BJ (cell line): ENCODE measurements around the gene SF3A1. TPM values are rescaled to one million over a fixed set of nuclear protein-coding genes. Genes with fewer than 3 reads are reported as not detected.

Source experiments
- CTCF ChIA-PET: fragments of 350-600 bp; formaldehyde crosslinking; extraction: SDS; loops from one replicate; lab custom pipeline; 2021; ENCODE audit warnings: antibody characterized with exemption, inconsistent platforms; lab: Yijun Ruan, JAX
- POLR2A ChIA-PET: fragments of 300-600 bp; sonication (Branson Sonifier 250); formaldehyde crosslinking; extraction: SDS; loops from one replicate; lab custom pipeline; 2021; ENCODE audit warnings: antibody characterized with exemption; lab: Charles Lee
- DNase-seq: peaks from one replicate; pipeline ENCODE4 v3.0.0-alpha.2; 2011; ENCODE audit warnings: low read depth
- H3K27me3 ChIP-seq: 2 replicates; pipeline ENCODE4 v1.6.0; 2011; ENCODE audit warnings: low read length; ENCODE audit not compliant: control insufficient read depth, insufficient read depth
- H3K36me3 ChIP-seq: 2 replicates; pipeline ENCODE4 v1.5.1; 2011; ENCODE audit warnings: low read length; ENCODE audit not compliant: control insufficient read depth, insufficient read depth
- H3K4me3 ChIP-seq: 2 replicates; pipeline ENCODE4 v1.5.1; 2011; ENCODE audit warnings: low read depth, mild to moderate bottlenecking, control low read depth, low read length
- CTCF ChIP-seq: IDR thresholded peaks from 2 replicates; pipeline ENCODE4 v1.5.1; 2011; ENCODE audit warnings: low read depth, mild to moderate bottlenecking, control low read depth, inconsistent platforms, low read length, moderate library complexity; ENCODE audit not compliant: insufficient read depth
- polyA plus RNA-seq: library from polyadenylated mRNA; depleted of rRNA; stranded (reverse); fragments of >200 nt; gene quantifications from 2 replicates; pipeline ENCODE4 v1.2.3, GENCODE V29; 2011

Gene SF3A1
- polyA plus RNA-seq, 1 experiment = 66.8 TPM

GRCh38 chr22:30325065-30325720 lies 31.5 kb downstream of the SF3A1 start:
- ChIA-PET CTCF (interaction anchor here (0.6 to 8.3 kb wide), 7 partner anchors 38 to 101 kb away, joined by 3 to 50 read pairs (median 4); partner anchors contain the start of genes CASTOR1 and RNF215), POLR2A (no interaction called here)
- H3K4me3 ChIP-seq = peak overlapping the region; percentile 83
- DNase-seq = no peak
- no peak for TF ChIP-seq CTCF
- H3K36me3 ChIP-seq = no peaks in the 10 kb centered on the region; the same call in none of the 2 replicates
- no peaks in the 10 kb centered on the region for H3K27me3 ChIP-seq

GRCh38 chr22:30324014-30324730 lies 32.5 kb downstream of the SF3A1 start:
- CTCF ChIA-PET = interaction anchor here (0.9 to 8.3 kb wide), 7 partner anchors 12 to 69 kb away, joined by 3 to 50 read pairs (median 5); partner anchors contain the start of gene CASTOR1
- Histone ChIP-seq H3K27me3 (no peaks in the 10 kb centered on the region), H3K4me3 (peak overlapping the region; percentile 33), H3K36me3 (peaks cover 1% of the 10 kb centered on the region)
- DNase-seq = no peak
- POLR2A ChIA-PET = no interaction called here
- TF ChIP-seq CTCF = no peak

GRCh38 chr22:30323246-30323645 lies 33.4 kb downstream of the SF3A1 start:
- ChIA-PET POLR2A (no interaction called here), CTCF (interaction anchor here (1.7 to 8.3 kb wide), 3 partner anchors 11 to 36 kb away, joined by 5 to 50 read pairs (median 6); partner anchors contain the start of gene CASTOR1)
- Histone ChIP-seq H3K27me3 (no peaks in the 10 kb centered on the region), H3K36me3 (peaks cover 3% of the 10 kb centered on the region), H3K4me3 (no peak overlapping the region)
- no peak for TF ChIP-seq CTCF
- no peak for DNase-seq

DNA sequence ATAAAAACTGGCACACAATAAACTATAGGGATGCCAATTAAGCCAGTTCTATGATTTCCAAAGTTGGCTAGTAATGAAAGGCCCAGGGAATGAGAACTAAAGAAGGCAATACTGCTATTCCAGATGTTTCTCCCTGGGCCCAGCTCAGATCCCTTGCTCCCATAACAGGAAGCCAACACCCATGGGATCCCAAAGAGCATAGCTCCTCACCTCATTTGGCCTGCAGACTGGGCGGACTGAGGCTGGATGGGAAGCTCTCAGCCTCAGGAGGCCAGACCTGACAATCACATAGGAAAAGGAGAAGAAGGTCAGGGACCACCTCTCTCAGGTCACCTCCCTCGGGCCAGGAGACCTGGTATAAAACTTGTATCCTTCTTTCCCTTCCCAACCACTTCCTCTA lies 35.2 kb downstream of the SF3A1 start:
- POLR2A ChIA-PET = no interaction called here
- Histone ChIP-seq H3K4me3 (no peak overlapping the region), H3K27me3 (no peaks in the 10 kb centered on the region), H3K36me3 (peaks cover 4% of the 10 kb centered on the region)
- CTCF ChIA-PET = interaction anchor here (1.1 to 1.5 kb wide), 2 partner anchors 34 to 105 kb away, joined by 3 to 6 read pairs; no protein-coding TSS in a partner anchor
- DNase-seq = no peak
- TF ChIP-seq CTCF = no peak

DNA sequence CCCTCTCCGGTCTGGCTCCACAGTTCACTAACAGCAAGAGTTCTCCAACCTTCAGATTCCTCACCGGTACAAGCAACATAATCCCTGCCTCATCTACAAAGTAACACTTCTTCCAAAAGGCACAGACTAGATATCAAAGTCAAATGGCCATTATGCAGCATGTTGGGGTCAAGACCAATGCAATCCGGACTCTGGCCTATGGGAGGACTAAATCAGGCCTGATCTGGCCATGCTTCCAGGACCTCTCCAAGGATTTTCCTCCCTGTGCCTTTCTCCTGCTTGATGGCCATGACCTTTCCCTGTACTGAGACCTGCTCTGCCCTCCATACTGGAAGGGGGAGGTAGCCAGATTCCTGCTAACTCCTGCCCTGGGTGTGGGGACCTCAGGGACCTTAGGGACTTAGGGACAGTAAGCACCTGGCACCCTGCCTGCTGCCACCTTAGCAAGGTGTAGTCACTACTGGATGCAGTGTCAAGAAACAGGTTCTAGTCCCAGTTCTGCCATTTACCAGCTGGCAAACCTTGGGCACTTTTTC lies 36.6 kb downstream of the SF3A1 start:
- H3K4me3 ChIP-seq = no peak overlapping the region

More for the DNA sequence above, 36.6 kb downstream of the SF3A1 start:
- no peak for TF ChIP-seq CTCF
- H3K36me3 ChIP-seq = peaks cover 4% of the 10 kb centered on the region
- ChIA-PET POLR2A (interaction anchor here (0.6 kb wide), 1 partner anchor 179 kb away, joined by 7 read pairs; no protein-coding TSS in a partner anchor), CTCF (no interaction called here)
- no peaks in the 10 kb centered on the region for H3K27me3 ChIP-seq
- DNase-seq = no peak
